ENCODE results near the gene MYO15B.
"Not testable (repeated sequence)": the region's sequence is repeated elsewhere in the genome, so short reads cannot be mapped to it uniquely, and the experiment has no call there.

Gene MYO15B

GRCh38 chr17:75624714-75625345, 37.2 kb downstream of the MYO15B start:
- no peak for DNase-seq (ENCODE audit: low read depth in 2 of 2)

GRCh38 chr17:75625813-75626486, 38.4 kb downstream of the MYO15B start:
- no peak for DNase-seq (ENCODE audit: low read depth in 2 of 2)

DNA sequence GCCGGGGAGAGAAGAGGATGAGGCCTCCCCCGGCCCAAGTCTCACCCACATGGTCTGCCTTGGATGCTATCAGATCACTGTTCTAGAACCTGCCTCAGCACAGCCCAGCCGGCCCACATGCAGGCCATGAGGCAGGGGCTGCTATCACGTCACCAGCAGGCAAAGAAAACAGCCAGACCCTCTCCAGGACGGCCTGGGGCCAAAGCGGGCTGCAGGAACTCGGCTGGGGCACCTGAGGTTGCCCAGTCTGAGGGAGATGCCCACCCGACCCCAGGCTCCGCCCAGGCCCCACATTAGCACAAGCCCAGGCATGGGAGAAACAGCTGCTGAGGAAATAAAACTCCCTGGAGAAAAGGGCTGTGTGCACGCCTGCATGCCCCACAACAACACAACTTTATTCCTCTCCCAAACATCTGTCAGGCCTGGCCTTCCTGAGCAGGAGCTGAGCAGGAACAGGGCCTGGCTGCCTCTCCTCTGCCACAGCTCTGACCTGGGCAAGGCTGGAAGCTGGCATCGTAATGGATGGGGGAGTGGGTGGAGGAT, 39.0 kb downstream of the MYO15B start:
- no peak for DNase-seq (ENCODE audit: low read depth in 2 of 2)

GRCh38 chr17:75627094-75627493, 39.5 kb downstream of the MYO15B start:
- no peak for DNase-seq (ENCODE audit: low read depth in 2 of 2)

DNA sequence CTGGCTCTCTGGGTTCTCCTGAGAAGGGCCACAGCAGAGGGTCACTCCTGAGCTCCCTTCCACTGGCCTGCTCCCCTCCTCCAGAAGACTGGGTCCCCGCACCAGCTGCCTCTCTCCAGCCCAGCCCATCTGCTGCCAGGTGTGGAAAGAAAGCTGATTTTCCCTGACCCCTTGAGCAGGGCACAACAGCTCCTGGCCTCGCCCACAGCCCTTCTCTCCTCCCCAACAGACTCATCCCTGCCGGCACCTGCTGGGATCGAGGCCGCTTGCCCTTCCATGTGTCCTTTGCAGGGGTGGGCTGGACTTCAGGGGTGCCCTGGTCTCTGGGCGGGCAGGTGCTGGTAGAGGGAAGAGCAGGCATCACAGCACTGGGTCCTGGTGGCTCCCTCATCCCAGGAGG, 40.8 kb downstream of the MYO15B start:
- no peak for DNase-seq (ENCODE audit: low read depth in 2 of 2)

DNA sequence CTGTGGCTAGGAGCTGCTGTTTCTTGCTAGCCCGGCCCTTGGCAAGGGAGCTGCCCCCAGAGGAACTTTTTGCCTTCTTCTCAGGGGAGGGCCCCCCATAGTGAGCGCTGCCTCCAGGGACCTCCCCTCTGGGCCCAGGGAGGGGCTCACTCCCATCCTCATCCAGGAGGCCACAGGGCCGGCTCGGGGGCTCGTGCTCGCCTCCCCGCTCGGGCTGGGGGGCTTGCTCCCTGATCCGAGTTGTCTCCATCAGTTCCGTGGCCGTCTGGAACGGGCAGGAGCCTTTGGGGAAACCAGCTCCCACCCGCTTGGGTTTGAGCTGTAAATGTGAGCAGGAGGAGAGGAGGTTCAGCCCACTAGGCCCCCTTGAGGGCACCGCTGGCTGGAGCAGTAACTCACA, 41.6 kb downstream of the MYO15B start:
- DNase-seq (ENCODE audit: low read depth in 2 of 2), result no peak

DNA sequence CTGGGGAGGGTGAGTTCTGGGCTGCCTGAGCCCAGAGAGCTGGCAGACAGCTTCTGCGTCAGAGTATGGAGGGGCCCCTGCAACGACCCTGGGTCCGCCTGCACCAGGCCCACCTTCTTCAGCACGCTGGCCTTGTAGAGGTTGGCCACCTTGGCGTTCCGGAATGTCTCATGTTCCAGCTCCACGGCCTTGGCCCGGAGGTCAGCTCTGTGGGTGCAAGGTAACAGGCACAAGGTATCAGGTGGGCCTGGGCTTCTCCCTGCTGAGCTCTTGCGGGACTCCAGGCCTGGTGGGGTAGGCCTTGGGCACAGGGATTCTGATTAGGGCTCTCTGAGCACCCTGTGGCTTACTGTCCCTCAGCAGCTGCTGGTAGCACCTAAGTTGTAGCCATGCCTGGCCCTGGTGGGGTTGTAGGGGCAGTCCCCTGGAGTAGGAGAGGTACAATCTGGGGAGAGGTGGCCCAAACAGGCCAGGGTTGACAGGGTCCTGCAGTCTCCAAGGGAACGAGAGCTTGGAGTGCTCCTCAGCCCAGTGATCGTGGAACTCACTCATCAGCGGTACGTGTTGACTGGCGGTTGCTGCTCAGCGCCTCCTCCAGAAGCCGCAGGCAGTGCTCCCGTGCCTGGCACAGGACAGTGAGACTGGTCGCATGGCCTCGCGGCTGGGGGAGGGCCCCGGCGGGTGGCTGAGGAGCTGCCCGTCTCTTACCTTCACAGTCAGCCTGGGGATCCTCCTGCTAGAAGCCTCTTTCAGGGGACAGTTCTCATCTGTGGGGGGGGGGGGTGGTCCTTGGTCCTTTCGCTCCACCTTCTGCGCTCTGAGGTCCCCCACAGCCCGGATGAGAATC, 42.7 kb downstream of the MYO15B start:
- DNase-seq (ENCODE audit: low read depth in 2 of 2), result no peak

DNA sequence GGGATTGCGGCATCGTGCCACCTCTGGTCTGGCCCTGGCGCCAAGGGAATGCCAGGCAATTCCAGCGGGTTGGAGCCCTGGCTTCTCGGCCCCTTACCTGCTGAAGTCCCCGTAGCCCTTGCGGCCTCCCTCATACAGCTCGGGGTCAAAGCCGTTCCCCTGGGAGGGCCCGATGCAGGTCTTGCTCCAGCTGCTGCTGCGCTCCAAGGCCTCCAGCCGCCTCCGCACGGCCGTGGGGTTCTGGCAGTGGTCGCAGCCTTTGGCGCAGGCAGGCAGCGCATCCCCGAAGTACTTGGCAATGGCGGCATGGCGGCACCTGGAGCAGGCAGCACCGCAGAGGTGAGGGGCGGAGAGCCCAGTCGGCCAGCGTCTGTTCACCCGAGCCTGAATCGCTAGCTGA, 43.8 kb downstream of the MYO15B start:
- no peak for DNase-seq (ENCODE audit: low read depth in 2 of 2)

GRCh38 chr17:75632428-75632827, 44.8 kb downstream of the MYO15B start:
- DNase-seq (ENCODE audit: low read depth in 2 of 2), result no peak

GRCh38 chr17:75632863-75633485, 45.4 kb downstream of the MYO15B start, which contains the start of gene SMIM5:
TSS of gene SMIM5 (plus strand) at chr17:75633434. CDS start at chr17:75640202, 6,768 bp downstream.
- peak; percentile 57 to 69 for DNase-seq (ENCODE audit: low read depth in 2 of 2)

GRCh38 chr17:75633486-75634375, 46.1 kb downstream of the MYO15B start:
- DNase-seq (ENCODE audit: low read depth in 2 of 2), result peak; percentile 7 to 19

DNA sequence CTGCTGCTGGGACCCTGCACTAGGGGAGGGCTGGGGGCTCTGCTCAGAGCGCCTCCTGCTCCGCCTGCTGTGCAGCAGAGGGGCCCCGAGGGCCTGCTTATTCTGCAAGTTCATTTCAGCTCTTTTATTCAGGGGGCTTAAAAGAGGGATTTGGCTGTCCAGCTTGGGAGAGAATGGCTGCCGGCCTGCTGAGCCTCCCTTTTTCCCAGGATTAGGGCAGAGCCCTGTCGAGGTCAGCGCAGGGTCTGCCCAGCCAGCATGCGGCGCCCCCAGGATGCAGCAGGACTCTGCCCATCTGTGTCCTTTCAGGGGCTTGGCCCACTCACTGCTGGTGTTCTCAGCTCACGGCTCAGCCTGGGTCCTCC, 46.8 kb downstream of the MYO15B start:
- no peak for DNase-seq (ENCODE audit: low read depth in 2 of 2)

GRCh38 chr17:75634754-75635609, 47.4 kb downstream of the MYO15B start:
- no peak for DNase-seq (ENCODE audit: low read depth in 2 of 2)

GRCh38 chr17:75635610-75636202, 48.1 kb downstream of the MYO15B start:
- no peak for DNase-seq (ENCODE audit: low read depth in 2 of 2)

DNA sequence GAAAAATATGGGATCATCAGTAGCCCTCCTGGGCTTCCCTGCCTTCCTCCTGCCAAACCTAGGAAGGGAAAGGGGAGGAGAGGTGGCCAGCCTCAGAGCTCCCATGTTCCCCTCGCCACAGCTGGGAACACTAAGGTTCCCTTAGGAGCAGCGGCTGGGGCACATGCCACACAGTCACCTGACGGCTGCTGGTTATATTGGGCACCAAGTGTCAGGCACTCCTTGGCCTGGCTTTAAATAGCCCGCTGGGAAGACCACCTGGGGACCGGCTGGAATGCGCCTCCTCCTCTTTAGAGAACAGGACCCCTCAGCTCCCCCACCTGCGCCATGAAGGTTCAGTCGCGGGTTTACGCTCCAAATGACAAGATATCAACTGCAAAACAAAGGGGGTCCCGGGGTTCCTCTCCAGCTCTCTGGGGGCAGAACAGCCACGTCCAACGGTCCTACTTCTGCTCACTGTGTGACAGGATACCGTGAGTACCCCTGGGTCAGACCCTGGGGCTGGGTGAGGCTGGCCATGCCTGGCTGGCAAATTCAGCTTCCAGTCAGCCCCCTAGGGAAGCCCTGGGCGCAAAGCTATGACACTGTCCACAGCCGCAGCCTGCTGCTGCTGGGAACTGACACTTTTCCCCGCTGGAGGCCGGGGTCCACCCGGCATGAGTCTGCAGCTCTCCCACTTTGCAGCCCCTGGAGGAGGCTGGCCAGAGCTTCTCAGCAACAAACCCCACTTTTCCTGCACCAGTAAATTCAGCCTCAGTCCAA, 49.0 kb downstream of the MYO15B start:
- no peak for DNase-seq (ENCODE audit: low read depth in 2 of 2)

DNA sequence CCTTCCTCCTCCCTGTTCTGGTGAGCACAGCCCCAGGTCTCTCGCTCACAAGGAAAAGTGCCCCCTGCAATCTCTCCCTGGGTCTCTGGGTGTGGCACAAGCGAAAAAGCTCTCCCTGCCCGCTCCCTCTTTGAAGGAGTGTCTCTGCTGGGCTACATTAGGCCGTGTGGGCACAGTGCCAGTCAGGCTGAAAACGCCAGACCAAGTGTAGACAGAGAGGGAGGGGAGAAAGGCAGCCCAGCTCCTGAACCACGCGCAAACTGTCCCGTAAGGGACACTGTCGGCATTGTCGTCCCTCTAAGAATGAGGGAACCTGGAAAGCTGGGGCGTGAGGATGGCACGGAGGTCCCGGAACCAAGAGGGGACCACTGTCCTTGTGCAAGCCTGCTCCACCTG, 49.5 kb downstream of the MYO15B start:
- no peak for DNase-seq (ENCODE audit: low read depth in 2 of 2)

GRCh38 chr17:75637551-75637950, 50.0 kb downstream of the MYO15B start:
- DNase-seq (ENCODE audit: low read depth in 2 of 2), result no peak

DNA sequence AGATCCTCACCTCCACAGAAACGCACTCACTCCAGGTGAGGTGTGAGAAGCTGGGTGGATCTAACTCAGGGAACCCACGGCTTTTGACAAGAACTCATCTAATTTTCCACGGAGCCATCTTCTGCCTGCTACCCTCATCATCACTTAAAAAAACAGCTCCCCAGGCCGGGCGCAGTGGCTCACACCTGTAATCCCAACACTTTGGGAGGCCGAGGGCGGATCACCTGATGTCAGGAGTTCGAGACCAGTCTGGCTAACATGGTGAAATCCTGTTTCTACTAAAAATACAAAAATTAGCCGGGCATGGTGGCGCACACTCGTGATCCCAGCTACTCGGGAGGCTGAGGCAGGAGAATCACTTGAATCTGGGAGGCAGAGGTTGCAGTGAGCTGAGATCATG, 50.4 kb downstream of the MYO15B start:
- DNase-seq (ENCODE audit: low read depth in 2 of 2), result not testable (repeated sequence)

DNA sequence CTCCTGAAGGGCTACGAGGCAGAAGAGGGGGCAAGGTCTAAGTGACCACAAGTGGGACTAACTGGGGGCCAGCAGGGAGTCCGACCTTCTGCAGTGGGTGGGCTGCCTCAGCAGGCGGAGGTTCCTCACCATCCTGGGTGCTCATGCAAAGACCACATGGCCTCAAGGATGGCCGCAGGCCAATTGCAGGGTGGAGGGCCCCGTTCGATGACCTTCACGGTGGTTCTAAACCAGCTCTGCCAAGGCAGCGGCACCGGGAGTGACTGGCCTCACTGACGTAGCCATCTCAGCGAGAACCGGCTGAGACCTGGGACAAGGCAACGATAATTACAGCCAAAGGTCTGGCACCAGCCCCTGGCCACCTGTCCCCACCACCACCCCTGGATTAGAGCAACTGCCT, 51.3 kb downstream of the MYO15B start:
- no peak for DNase-seq (ENCODE audit: low read depth in 2 of 2)

Data from stimulated activated CD8-positive, alpha-beta memory T cell treated with anti-CD3 and anti-CD28 coated beads, Interleukin-7, amount 100 ng/mL, for 4 hours (primary cell).